ENCODE results near the gene TIAL1. TPM values are rescaled to one million over a fixed set of nuclear protein-coding genes. Genes with fewer than 3 reads are reported as not detected.

The TIAL1 gene
- total and polyA plus RNA-seq, 2 experiments from 2014 or later, result 92.6 to 131 TPM

GRCh38 chr10:119575506-119575905 lies 21.3 kb downstream of the TIAL1 start:
- no peaks in the 10 kb centered on the region for H3K79me2 ChIP-seq (replicated peaks; ENCODE audit: insufficient read depth)
- ATAC-seq (no peak), DNase-seq (ENCODE audit: low spot score) (no peak)
- TF ChIP-seq ZNF462 (CRISPR knock-in tag; IDR thresholded peaks at IDR 0.05) (no peak), NANOG (IDR thresholded peaks at IDR 0.05; ENCODE audit: borderline replicate concordance) (no peak), REST (IDR thresholded peaks at IDR 0.05; ENCODE audit: unreplicated experiment) (no peak), CTCF (conservative IDR thresholded peaks at IDR 0.05; ENCODE audit: low read depth in 2 of 2) (no peak), STAT1 (IDR thresholded peaks at IDR 0.05; ENCODE audit: unreplicated experiment) (no peak), EZH2phosphoT487 (IDR thresholded peaks at IDR 0.05; ENCODE audit: unreplicated experiment) (no peak), ZNF114 (CRISPR knock-in tag; IDR thresholded peaks at IDR 0.05) (no peak), JUNB (IDR thresholded peaks at IDR 0.05; ENCODE audit: unreplicated experiment) (no peak), POLR2AphosphoS5 (IDR thresholded peaks at IDR 0.05; ENCODE audit: low read depth) (no peak), CREB1 (CRISPR knock-in tag; IDR thresholded peaks at IDR 0.05; ENCODE audit: low read depth) (no peak), EZH2 (IDR thresholded peaks at IDR 0.05; ENCODE audit: low read depth, unreplicated experiment) (no peak), ETS1 (IDR thresholded peaks at IDR 0.05) (no peak), ZNF331 (CRISPR knock-in tag; IDR thresholded peaks at IDR 0.05; ENCODE audit: low read depth) (no peak)
- H3K4me2 ChIP-seq, result no peak overlapping the region
- no peaks in the 10 kb centered on the region for H3K4me1 ChIP-seq (ENCODE audit: insufficient read depth)
- H3K9me2 ChIP-seq (ENCODE audit: insufficient read depth), result no peaks in the 10 kb centered on the region
- H3K4me1 Mint-ChIP-seq, result no peaks in the 10 kb centered on the region
- H3K27me3 Mint-ChIP-seq (ENCODE audit: insufficient read depth, low read depth, poor library complexity), result no peaks in the 10 kb centered on the region
- no peak overlapping the region for H3K27ac ChIP-seq (ENCODE audit: low read depth)
- no peak overlapping the region for H3K4me3 ChIP-seq
- H4K20me1 ChIP-seq (replicated peaks; ENCODE audit: insufficient read depth), result no peaks in the 10 kb centered on the region
- H3K9me3 Mint-ChIP-seq, result no peaks in the 10 kb centered on the region; the same call in 2 of the 3 replicates
- H3K27ac Mint-ChIP-seq, result no peak overlapping the region
- no peak overlapping the region for H2AFZ ChIP-seq
- H3F3A ChIP-seq (replicated peaks; ENCODE audit: low read depth), result peaks cover 5% of the 10 kb centered on the region; the same call in 1 of the 2 replicates
- peaks cover 71% of the 10 kb centered on the region for H3K36me3 Mint-ChIP-seq (ENCODE audit: low read depth)
- H3K4me3 Mint-ChIP-seq, result no peak overlapping the region
- peaks cover 50% of the 10 kb centered on the region for H3K36me3 ChIP-seq (ENCODE audit: insufficient read depth)
- no peaks in the 10 kb centered on the region for H3K27me3 ChIP-seq (ENCODE audit: insufficient read depth)
